Measurements from ENCODE around the gene ZFYVE28. TPM values are rescaled to one million over a fixed set of nuclear protein-coding genes. Genes with fewer than 3 reads are reported as not detected.

The ZFYVE28 gene
- polyA plus RNA-seq, 1 of the 3 experiments (the other 2 are of a cell fraction) = 3.2 TPM

- Histone ChIP-seq H3K4me3 (ENCODE audit: low read depth in 2 of 2, low read length in 1 of 2) (no peak overlapping the region), H2AFZ (ENCODE audit: low read depth) (no peak overlapping the region), H3F3A (replicated peaks; ENCODE audit: insufficient read depth) (peaks cover 4% of the 10 kb centered on the region), H3K4me2 (no peak overlapping the region), H3K36me3 (replicated peaks in 1 of 2; ENCODE audit: control insufficient read depth in 1 of 2, insufficient read depth in 2 of 2, low read length in 1 of 2) (peaks cover 0 to 60% of the 10 kb centered on the region in 2 experiments), H3K9ac (no peak overlapping the region), H3K9me3 (no peaks in the 10 kb centered on the region), H3K4me1 (ENCODE audit: control insufficient read depth in 1 of 2, insufficient read depth in 2 of 2, low read depth in 1 of 2, low read length in 1 of 2) (no peaks in the 10 kb centered on the region; a peak in 2 of 4 replicates), H3K9me2 (no peaks in the 10 kb centered on the region), H3K27ac (ENCODE audit: low read depth in 2 of 2, low read length in 1 of 2) (no peak overlapping the region), H3K79me2 (ENCODE audit: insufficient read depth) (peaks cover 6% of the 10 kb centered on the region), H3K27me3 (ENCODE audit: insufficient read depth) (no peaks in the 10 kb centered on the region), H4K20me1 (ENCODE audit: insufficient read depth) (peaks cover 19% of the 10 kb centered on the region)
- 89% methylated on average over 22 of the region's 26 CpGs for WGBS (ENCODE audit: low lambda C conversion rate)
- no peak for TF ChIP-seq JUND (IDR thresholded peaks at IDR 0.05)
- no peak for TF ChIP-seq SIN3A (IDR thresholded peaks at IDR 0.05; ENCODE audit: borderline replicate concordance, low read depth, low read length)
- TF ChIP-seq SMC3 (IDR thresholded peaks at IDR 0.05; ENCODE audit: low read depth, low read length) = no peak
- no peak for TF ChIP-seq RCOR1 (IDR thresholded peaks at IDR 0.05; ENCODE audit: low read length)
- TF ChIP-seq YY1 (IDR thresholded peaks at IDR 0.05; ENCODE audit: low read depth) = no peak
- TF ChIP-seq CTCF (IDR thresholded peaks at IDR 0.05) = no peak
- ChIA-PET POLR2A (no interaction called here), CTCF (interaction anchor here (0.8 to 1.4 kb wide), 4 partner anchors 10 to 163 kb away, joined by 3 to 4 read pairs (median 4); no protein-coding TSS in a partner anchor)
- DNase-seq = peak; percentile 25
These were observed 168.7 kb downstream of the ZFYVE28 start for GRCh38 chr4:2249526-2250356.

- H3K4me2 ChIP-seq = no peak overlapping the region
- H3K27me3 ChIP-seq (ENCODE audit: insufficient read depth) = no peaks in the 10 kb centered on the region
- H3K4me3 ChIP-seq (ENCODE audit: low read depth in 2 of 2, low read length in 1 of 2) = no peak overlapping the region
- no peaks in the 10 kb centered on the region for H3K79me2 ChIP-seq (ENCODE audit: insufficient read depth)
- H3K4me1 ChIP-seq (ENCODE audit: control insufficient read depth in 1 of 2, insufficient read depth in 2 of 2, low read depth in 1 of 2, low read length in 1 of 2) = no peaks in the 10 kb centered on the region; a peak in 2 of 4 replicates
- WGBS (ENCODE audit: low lambda C conversion rate) = 86% methylated on average over 7 of the region's 10 CpGs
- H4K20me1 ChIP-seq (ENCODE audit: insufficient read depth) = peaks cover 10% of the 10 kb centered on the region; the same call in 1 of the 2 replicates
- no peak overlapping the region for H3K9ac ChIP-seq
- peaks cover 0 to 51% of the 10 kb centered on the region in 2 experiments for H3K36me3 ChIP-seq (replicated peaks in 1 of 2; ENCODE audit: control insufficient read depth in 1 of 2, insufficient read depth in 2 of 2, low read length in 1 of 2)
- H3F3A ChIP-seq (replicated peaks; ENCODE audit: insufficient read depth) = peaks cover 10% of the 10 kb centered on the region
- DNase-seq = peak; percentile 28
- H2AFZ ChIP-seq (ENCODE audit: low read depth) = no peak overlapping the region
- H3K9me2 ChIP-seq = no peaks in the 10 kb centered on the region
- no peaks in the 10 kb centered on the region for H3K9me3 ChIP-seq
- no peak overlapping the region for H3K27ac ChIP-seq (ENCODE audit: low read depth in 2 of 2, low read length in 1 of 2)
- TF ChIP-seq PBX3 (IDR thresholded peaks at IDR 0.05) = no peak
- TF ChIP-seq MAX (IDR thresholded peaks at IDR 0.05; ENCODE audit: low read depth) = no peak
- TF ChIP-seq FOXM1 (IDR thresholded peaks at IDR 0.05; ENCODE audit: low read depth) = no peak
- TF ChIP-seq RFX5 (IDR thresholded peaks at IDR 0.05; ENCODE audit: low read length) = no peak
- TF ChIP-seq NRF1 (IDR thresholded peaks at IDR 0.05; ENCODE audit: low read depth, low read length) = no peak
- TF ChIP-seq TAF1 (IDR thresholded peaks at IDR 0.05; ENCODE audit: borderline replicate concordance, low read depth, low read length) = no peak
- no peak for TF ChIP-seq TEAD4 (IDR thresholded peaks at IDR 0.05; ENCODE audit: borderline replicate concordance, insufficient read depth)
- no peak for TF ChIP-seq EZH2phosphoT487 (IDR thresholded peaks at IDR 0.05; ENCODE audit: borderline replicate concordance, low read depth)
- POLR2A ChIA-PET = no interaction called here
- CTCF ChIA-PET = interaction anchor here (1.4 kb wide), 1 partner anchor 29 kb away, joined by 3 read pairs; no protein-coding TSS in a partner anchor
These were observed 169.6 kb downstream of the ZFYVE28 start for GRCh38 chr4:2248821-2249261.

Data from SK-N-SH (cell line).